K562 (cell line): ENCODE data around the gene AMBP. TPM values are rescaled to one million over a fixed set of nuclear protein-coding genes. Genes with fewer than 3 reads are reported as not detected.

Experiments
- ATAC-seq: fragments of 200-7000 bp; cut with Tn5 transposase; 3 replicates; pipeline ENCODE4 v1.9.1; 2020; ENCODE audit warnings: moderate library complexity
- BruUV-seq: library from RNA; stranded (reverse); fragments of 400-500 nt; replicated peaks from 2 replicates; lab custom pipeline; 2021; lab: Mats Ljungman, UMichigan
- CTCF ChIA-PET: fragments of 300-600 bp; formaldehyde crosslinking; extraction: SDS; loops from one replicate; lab custom pipeline; 2021; ENCODE audit warnings: low intra/inter-chr PET ratio; lab: Yijun Ruan, JAX
- POLR2A ChIA-PET: fragments of 300-600, 350-650 bp; sonication (Branson Sonifier 250); formaldehyde crosslinking; extraction: SDS; loops from one replicate; lab custom pipeline; 2021; ENCODE audit warnings: antibody characterized with exemption, inconsistent platforms; lab: Yijun Ruan, JAX
- DNase-seq, 4 experiments: peaks; one replicate each; pipeline versions ENCODE4 v3.0.0 to v3.0.0-alpha.2; 2011 to 2018; ENCODE audit warnings: low spot score in 3 of 4, mixed read lengths in 3 of 4; ENCODE audit errors: extremely low read depth in 1 of 4
- FAIRE-seq: peaks from 2 replicates; lab custom pipeline; 2011; peaks lifted over from hg19 to GRCh38; lab: Jason Lieb, UNC
- H2AFZ ChIP-seq: 2 replicates; pipeline ENCODE4 v1.6.0; 2011; ENCODE audit warnings: low read depth, low read length, control low read depth, inconsistent platforms
- H3K27ac ChIP-seq: fragments of 200-600 bp; 3 replicates; pipeline ENCODE4 v1.8.0; 2011; ENCODE audit warnings: low read depth, mild to moderate bottlenecking, control low read depth, inconsistent platforms, low read length, moderate library complexity, mixed read lengths; ENCODE audit errors: extremely low read depth
- H3K27me3 ChIP-seq, 2 experiments: fragments of 300-600 bp in 1 of 2; 2 replicates in 1 of 2; 3 replicates in 1 of 2; pipeline versions ENCODE4 v1.6.0 to v1.8.0; 2011; ENCODE audit warnings: inconsistent platforms in 2 of 2, low read length in 2 of 2, mild to moderate bottlenecking in 1 of 2, mixed read lengths in 1 of 2, moderate library complexity in 1 of 2; ENCODE audit not compliant: control insufficient read depth in 2 of 2, insufficient read depth in 2 of 2
- H3K36me3 ChIP-seq: fragments of 300-600 bp; 3 replicates; pipeline ENCODE4 v1.8.0; 2011; ENCODE audit warnings: mild to moderate bottlenecking, low read length, inconsistent platforms; ENCODE audit not compliant: control insufficient read depth, insufficient read depth
- H3K4me1 ChIP-seq, 2 experiments: fragments of 200-600 bp in 1 of 2; replicated peaks in 1 of 2; 2 replicates in 1 of 2; 3 replicates in 1 of 2; pipeline versions ENCODE4 v1.5.1 to v1.8.0; 2011; ENCODE audit warnings: inconsistent platforms in 2 of 2, low read length in 2 of 2, mild to moderate bottlenecking in 1 of 2, mixed read lengths in 1 of 2, moderate library complexity in 1 of 2; ENCODE audit not compliant: control insufficient read depth in 2 of 2, insufficient read depth in 2 of 2
- H3K4me2 ChIP-seq: 2 replicates; pipeline ENCODE4 v1.6.1; 2011; ENCODE audit warnings: low read length, control low read depth, inconsistent platforms, mixed read lengths; ENCODE audit not compliant: insufficient read depth
- H3K4me3 ChIP-seq: fragments of 200-600 bp; sonication (generic), shearing (Covaris generic); 2 replicates; pipeline ENCODE4 v1.5.1; 2016; ENCODE audit warnings: control low read depth, inconsistent platforms
- H3K79me2 ChIP-seq: fragments of 200-600 bp; 3 replicates; pipeline ENCODE4 v1.8.0; 2011; ENCODE audit warnings: low read length, inconsistent platforms; ENCODE audit not compliant: control insufficient read depth, insufficient read depth
- H3K9ac ChIP-seq, 2 experiments: 2 replicates each; pipeline versions ENCODE4 v1.6.0 to v1.6.1; 2011; ENCODE audit warnings: low read depth in 2 of 2, low read length in 2 of 2, control low read depth in 1 of 2, inconsistent platforms in 1 of 2, mild to moderate bottlenecking in 1 of 2, mixed read lengths in 1 of 2; ENCODE audit not compliant: insufficient read depth in 1 of 2
- H3K9me1 ChIP-seq: one replicate; pipeline ENCODE4 v1.6.0; 2011; ENCODE audit warnings: inconsistent platforms, mild to moderate bottlenecking, low read length, moderate library complexity; ENCODE audit not compliant: control insufficient read depth, insufficient read depth
- H3K9me3 ChIP-seq: replicated peaks from 2 replicates; pipeline ENCODE4 v1.5.1; 2011; ENCODE audit warnings: low read depth, low read length, inconsistent platforms; ENCODE audit not compliant: control insufficient read depth, insufficient read depth
- H4K20me1 ChIP-seq: replicated peaks from 2 replicates; pipeline ENCODE4 v1.6.1; 2011; ENCODE audit warnings: low read length, inconsistent platforms, mixed read lengths; ENCODE audit not compliant: control insufficient read depth, insufficient read depth
- CBX5 ChIP-seq: IDR thresholded peaks from 2 replicates; pipeline ENCODE4 v1.6.1; 2014; ENCODE audit warnings: low read depth, borderline replicate concordance
- CHD1 ChIP-seq: fragments of 200-600 bp; sonication (generic); IDR thresholded peaks from one replicate; pipeline ENCODE4 v1.6.1; 2012; ENCODE audit warnings: mild to moderate bottlenecking, moderate library complexity, low read length, inconsistent platforms
- DNMT1 ChIP-seq: fragments of 450-650 bp; IDR thresholded peaks from 2 replicates; pipeline ENCODE4 v1.6.1; 2016; ENCODE audit warnings: antibody characterized with exemption, mild to moderate bottlenecking
- E2F5 ChIP-seq: sonication (generic); formaldehyde crosslinking; IDR thresholded peaks from 2 replicates; pipeline ENCODE4 v1.8.0; 2022; ENCODE audit warnings: mild to moderate bottlenecking, missing genetic modification reagents
- FOXJ2 ChIP-seq: fragments of 200-800 bp; sonication (Bioruptor generic); IDR thresholded peaks from 2 replicates; pipeline ENCODE4 v1.6.1; 2016; ENCODE audit warnings: missing genetic modification characterization, missing compliant biosample characterization
- GTF2E2 ChIP-seq: fragments of 200-800 bp; sonication (Bioruptor generic); IDR thresholded peaks from 2 replicates; pipeline ENCODE4 v1.6.1; 2016; ENCODE audit warnings: missing genetic modification characterization, missing compliant biosample characterization
- HMBOX1 ChIP-seq: sonication (generic); IDR thresholded peaks from 2 replicates; pipeline ENCODE4 v1.6.1; 2016
- MAZ ChIP-seq, 2 experiments: fragments of 450-650 bp in 1 of 2; sonication (generic) in 1 of 2; formaldehyde crosslinking; IDR thresholded peaks in 1 of 2; conservative IDR thresholded peaks in 1 of 2; 2 replicates each; pipeline versions ENCODE4 v1.4.0 to v1.5.0; 2020; ENCODE audit warnings: mild to moderate bottlenecking in 1 of 2, missing genetic modification reagents in 1 of 2
- NCOA2 ChIP-seq, 2 experiments: fragments of 450-650 bp; IDR thresholded peaks; 2 replicates each; pipeline ENCODE4 v1.6.1; 2018; ENCODE audit warnings: mild to moderate bottlenecking in 2 of 2, moderate library complexity in 1 of 2; ENCODE audit not compliant: partially characterized antibody in 2 of 2
- POLR2A ChIP-seq: fragments of 450-650 bp; conservative IDR thresholded peaks from 2 replicates; pipeline ENCODE4 v1.6.1; 2016
- SP2 ChIP-seq: IDR thresholded peaks from 2 replicates; pipeline ENCODE4 v1.6.1; 2011; ENCODE audit warnings: mild to moderate bottlenecking, low read depth, low read length, moderate library complexity; ENCODE audit not compliant: poor library complexity, severe bottlenecking; ENCODE audit errors: extremely low read depth
- TCF7L2 ChIP-seq: fragments of 150-350 bp; IDR thresholded peaks from 2 replicates; pipeline ENCODE4 v1.6.1; 2016; ENCODE audit warnings: low read depth, mild to moderate bottlenecking, low read length, moderate library complexity
- TEAD1 ChIP-seq, 2 experiments: fragments of 450-650 bp in 1 of 2; sonication (generic) in 1 of 2; formaldehyde crosslinking; IDR thresholded peaks; 2 replicates each; pipeline versions ENCODE4 v1.4.0 to v1.8.0; 2020 to 2022; ENCODE audit warnings: mild to moderate bottlenecking in 2 of 2, missing genetic modification reagents in 1 of 2
- ZEB2 ChIP-seq: fragments of 450-650 bp; IDR thresholded peaks from 2 replicates; pipeline ENCODE4 v1.6.1; 2016
- ZNF143 ChIP-seq: sonication (generic); formaldehyde crosslinking; IDR thresholded peaks from 2 replicates; pipeline ENCODE4 v1.9.0; 2022; ENCODE audit warnings: mild to moderate bottlenecking, missing genetic modification reagents
- WGBS: fragments of 100-300 bp; shearing (Covaris generic); methylation state at CpG from one replicate; pipeline ENCODE4 v1.1.6; 2016; ENCODE audit warnings: low coverage, mixed read lengths; ENCODE audit not compliant: insufficient coverage; ENCODE audit errors: missing lambda C conversion rate; 5-methylcytosine and 5-hydroxymethylcytosine counted together
- in situ Hi-C: fragments of 300-500 bp; cut with MboI; formaldehyde crosslinking; loops from 4 replicates; pipeline ENCODE4 v1.15.0; 2018; ENCODE audit warnings: inconsistent platforms, mixed read lengths
- intact Hi-C: fragments of 100-400 bp; cut with micrococcal nuclease; formaldehyde crosslinking; loops from 2 replicates; pipeline ENCODE4 v1.14.2; 2022
- polyA plus RNA-seq, 8 experiments: library from polyadenylated mRNA; depleted of rRNA in 4 of 8; stranded (reverse) in 5 of 8; unstranded in 3 of 8; fragments of >200 nt; fragmentation: Nextera tagmentation in 2 of 8; fragmentation: Illumina TruSeq in 1 of 8; extraction: Ambion mirVana in 2 of 8; extraction: Trizol in 1 of 8; gene quantifications; 2 replicates each; pipeline versions ENCODE4 v1.2.1 to v1.2.3, GENCODE V29; 2011 to 2014; ENCODE audit warnings: inconsistent platforms in 1 of 8, missing spikeins in 1 of 8
- total RNA-seq, 7 experiments: library from RNA; depleted of rRNA in 6 of 7; stranded (reverse); fragments of >200 nt in 6 of 7; fragmentation: Illumina TruSeq in 2 of 7; extraction: Trizol in 2 of 7; gene quantifications; 2 replicates each; pipeline versions ENCODE4 v1.2.1 to v1.2.3, GENCODE V29; 2011 to 2021; ENCODE audit warnings: low replicate concordance in 1 of 7

The AMBP gene
- total and polyA plus RNA-seq, 9 of the 15 experiments (the other 6 are each of a cell fraction or from before 2014, with no cell fraction given) = 1.3 TPM; not detected in 8

- Histone ChIP-seq H3K4me1 (no peaks in the 10 kb centered on the region), H4K20me1 (no peaks in the 10 kb centered on the region), H3K4me2 (no peak overlapping the region), H3K9me1 (no peaks in the 10 kb centered on the region), H3K27ac (no peak overlapping the region)
- no peak for FAIRE-seq
- intact Hi-C loops = no loop called here
- in situ Hi-C loops = no loop called here
- no peak for TF ChIP-seq FOXJ2
- no peak for TF ChIP-seq DNMT1
- no peak for TF ChIP-seq SP2
- TF ChIP-seq HMBOX1 = no peak
- TF ChIP-seq TCF7L2 = no peak
- TF ChIP-seq MAZ (CRISPR knock-in tag; conservative IDR thresholded peaks at IDR 0.05 in 1 of 2, IDR thresholded peaks at IDR 0.05 in 1 of 2) = no peak
- TF ChIP-seq CBX5 = no peak
- TF ChIP-seq TEAD1 (CRISPR knock-in tag; IDR thresholded peaks at IDR 0.05) = no peak
- no peak for TF ChIP-seq E2F5 (CRISPR knock-in tag)
- no peak for TF ChIP-seq GTF2E2
- no peak for TF ChIP-seq ZNF143
- no peak for TF ChIP-seq ZEB2
- TF ChIP-seq POLR2A = no peak
- no peak for TF ChIP-seq CHD1
- no peak for TF ChIP-seq NCOA2 (IDR thresholded peaks at IDR 0.05; ENCODE audit: partially characterized antibody in 2 of 2)
- TF ChIP-seq, all 486 proteins: peak for 0
- WGBS = 0% methylated on average over 9 of the region's 9 CpGs
- Histone ChIP-seq H3K27me3 (peaks cover 8 to 39% of the 10 kb centered on the region in 2 experiments; a peak in 4 of 5 replicates), H3K9ac (no peak overlapping the region; a peak in 1 of 4 replicates), H2AFZ (no peak overlapping the region), H3K9me3 (no peaks in the 10 kb centered on the region), H3K4me3 (no peak overlapping the region), H3K36me3 (no peaks in the 10 kb centered on the region), H3K79me2 (no peaks in the 10 kb centered on the region)
- POLR2A ChIA-PET = interaction anchor here (0.6 kb wide), 2 partner anchors 210 to 287 kb away, joined by 3 to 4 read pairs; no protein-coding TSS in a partner anchor
- ATAC-seq (no peak), DNase-seq (no peak)
- BruUV-seq = no TSS peak
- CTCF ChIA-PET = no interaction called here
Measured at GRCh38 chr9:114122136-114123027, 44.3 kb upstream of the AMBP start.
